Immature natural killer cell (primary cell): ENCODE data around the gene RAD23B. TPM values are rescaled to one million over a fixed set of nuclear protein-coding genes. Genes with fewer than 3 reads are reported as not detected.

Experiments used
- DNase-seq, 3 donors: peaks; one replicate each; pipeline ENCODE4 v3.0.0; 2022; ENCODE audit warnings: mixed read lengths in 1 of 3
- H3K27ac Mint-ChIP-seq, 6 donors: one replicate each; pipeline ENCODE4 v1.8.0; 2020; ENCODE audit warnings: mixed read lengths in 6 of 6, mild to moderate bottlenecking in 5 of 6, inconsistent platforms in 4 of 6, moderate library complexity in 3 of 6
- H3K27me3 Mint-ChIP-seq, 3 donors: one replicate each; pipeline ENCODE4 v1.8.0; 2020 to 2021; ENCODE audit warnings: low read depth in 3 of 3, mild to moderate bottlenecking in 3 of 3, mixed read lengths in 3 of 3, moderate library complexity in 3 of 3, inconsistent platforms in 1 of 3
- H3K36me3 Mint-ChIP-seq, 3 donors: one replicate each; pipeline ENCODE4 v1.8.0; 2020; ENCODE audit warnings: mixed read lengths in 3 of 3, inconsistent platforms in 2 of 3, mild to moderate bottlenecking in 2 of 3
- H3K4me1 Mint-ChIP-seq, 2 donors: one replicate each; pipeline ENCODE4 v1.8.0; 2020; ENCODE audit warnings: inconsistent platforms in 2 of 2, mild to moderate bottlenecking in 2 of 2, mixed read lengths in 2 of 2, moderate library complexity in 1 of 2
- H3K4me3 Mint-ChIP-seq, 5 donors: one replicate each; pipeline ENCODE4 v1.8.0; 2020; ENCODE audit warnings: mild to moderate bottlenecking in 5 of 5, mixed read lengths in 5 of 5, inconsistent platforms in 3 of 5, moderate library complexity in 3 of 5
- H3K9me3 Mint-ChIP-seq, 6 donors: one replicate each; pipeline ENCODE4 v1.8.0; 2020; ENCODE audit warnings: mild to moderate bottlenecking in 6 of 6, mixed read lengths in 6 of 6, inconsistent platforms in 4 of 6, moderate library complexity in 3 of 6
- polyA plus RNA-seq, 3 donors: library from polyadenylated mRNA; unstranded; fragments of 300-500 nt; fragmentation: Illumina TruSeq; gene quantifications; one replicate each; pipeline ENCODE4 v1.2.3, GENCODE V29; 2021

Gene RAD23B
- polyA plus RNA-seq, 3 donors from 2014 or later: 16.9 to 31.7 (median 17.3) TPM

GRCh38 chr9:107363516-107364152 is 80.6 kb downstream of the RAD23B start:
- no peaks in the 10 kb centered on the region for H3K4me1 Mint-ChIP-seq
- no peak for DNase-seq
- peaks cover 0 to 3% (median 0%) of the 10 kb centered on the region in 3 donors for H3K27me3 Mint-ChIP-seq
- H3K27ac Mint-ChIP-seq: no peak overlapping the region
- no peaks in the 10 kb centered on the region for H3K36me3 Mint-ChIP-seq
- no peaks in the 10 kb centered on the region for H3K9me3 Mint-ChIP-seq
- no peak overlapping the region for H3K4me3 Mint-ChIP-seq

- no peak overlapping the region for H3K27ac Mint-ChIP-seq
- H3K4me1 Mint-ChIP-seq: no peaks in the 10 kb centered on the region
- H3K27me3 Mint-ChIP-seq: peaks cover 0 to 5% (median 4%) of the 10 kb centered on the region in 3 donors
- DNase-seq: no peak
- no peaks in the 10 kb centered on the region for H3K9me3 Mint-ChIP-seq
- H3K4me3 Mint-ChIP-seq: no peak overlapping the region
- no peaks in the 10 kb centered on the region for H3K36me3 Mint-ChIP-seq
Observed at GRCh38 chr9:107367727-107368502, 84.8 kb downstream of the RAD23B start.

GRCh38 chr9:107368696-107369095 is 85.6 kb downstream of the RAD23B start:
- Mint-ChIP-seq H3K9me3 (no peaks in the 10 kb centered on the region), H3K27me3 (peaks cover 0 to 5% (median 5%) of the 10 kb centered on the region in 3 donors)

GRCh38 chr9:107373809-107374208 is 90.7 kb downstream of the RAD23B start:
- Mint-ChIP-seq H3K27me3 (peaks cover 2 to 7% (median 5%) of the 10 kb centered on the region in 3 donors), H3K9me3 (no peaks in the 10 kb centered on the region), H3K36me3 (no peaks in the 10 kb centered on the region), H3K27ac (no peak overlapping the region), H3K4me1 (no peaks in the 10 kb centered on the region), H3K4me3 (no peak overlapping the region)
- DNase-seq: no peak

More at GRCh38 chr9:107368696-107369095, 85.6 kb downstream of the RAD23B start:
- H3K36me3 Mint-ChIP-seq: no peaks in the 10 kb centered on the region
- no peak overlapping the region for H3K27ac Mint-ChIP-seq
- H3K4me3 Mint-ChIP-seq: no peak overlapping the region
- DNase-seq: no peak
- H3K4me1 Mint-ChIP-seq: no peaks in the 10 kb centered on the region

DNA sequence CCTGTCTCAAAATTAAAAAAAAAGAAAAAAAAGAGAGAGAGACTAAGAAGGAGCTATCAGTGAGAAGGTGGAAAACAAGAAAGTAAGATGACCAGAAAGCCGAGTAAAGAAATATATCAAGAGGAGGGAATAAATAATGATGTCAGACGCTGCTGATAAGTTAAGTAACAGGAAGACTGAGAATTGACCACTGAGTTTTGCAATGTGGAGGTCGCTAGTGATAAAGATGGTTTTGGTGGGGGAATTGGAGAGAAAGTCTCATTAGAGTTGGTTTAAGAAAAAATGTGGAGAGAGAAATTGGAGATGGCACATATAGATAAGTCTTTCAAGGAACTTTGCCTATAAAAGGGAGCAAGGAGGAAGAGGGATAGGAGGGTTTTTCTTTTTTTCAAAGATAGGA is 91.9 kb downstream of the RAD23B start:
- H3K9me3 Mint-ChIP-seq: no peaks in the 10 kb centered on the region
- H3K27ac Mint-ChIP-seq: no peak overlapping the region
- no peak overlapping the region for H3K4me3 Mint-ChIP-seq
- DNase-seq: no peak
- H3K27me3 Mint-ChIP-seq: peaks cover 4 to 7% (median 4%) of the 10 kb centered on the region in 3 donors
- no peaks in the 10 kb centered on the region for H3K36me3 Mint-ChIP-seq
- no peaks in the 10 kb centered on the region for H3K4me1 Mint-ChIP-seq

DNA sequence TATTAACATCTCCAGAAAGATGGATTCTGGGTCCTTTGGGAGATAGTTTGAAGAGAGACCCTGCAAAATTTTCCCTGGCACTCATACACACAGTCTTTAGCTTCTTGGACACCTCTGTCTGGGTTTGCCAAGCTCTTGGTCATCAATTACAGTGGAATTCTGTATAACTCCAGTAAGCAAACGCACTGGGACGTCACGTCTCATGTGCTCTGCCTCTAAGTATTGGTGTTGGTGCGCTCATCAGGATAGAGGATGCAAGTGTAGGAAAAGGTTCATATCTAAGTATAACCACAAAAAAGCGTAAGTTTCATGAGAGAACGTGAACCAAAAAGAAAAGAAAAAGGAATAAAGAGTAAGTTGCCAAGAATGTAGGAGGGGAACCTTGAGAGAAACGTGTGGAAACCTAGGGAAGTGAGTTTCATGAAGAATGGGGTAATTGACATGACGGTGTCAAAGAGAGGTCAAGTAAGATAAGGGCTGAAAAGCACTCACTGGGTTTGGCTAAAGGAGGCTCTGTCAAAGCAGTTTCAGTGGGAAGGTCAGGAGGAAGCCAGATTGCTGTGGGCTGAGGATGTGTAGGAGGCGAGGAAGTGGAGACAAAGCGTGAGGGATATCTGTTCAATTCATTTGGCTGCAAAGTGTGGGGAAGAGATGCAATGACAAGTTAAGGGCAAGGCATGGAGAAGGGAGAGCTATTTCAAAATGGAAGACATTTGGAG is 92.7 kb downstream of the RAD23B start:
- Mint-ChIP-seq H3K4me1 (no peaks in the 10 kb centered on the region), H3K4me3 (no peak overlapping the region), H3K27ac (no peak overlapping the region), H3K36me3 (no peaks in the 10 kb centered on the region), H3K9me3 (no peaks in the 10 kb centered on the region), H3K27me3 (peaks cover 4 to 8% (median 5%) of the 10 kb centered on the region in 3 donors)
- no peak for DNase-seq

- no peaks in the 10 kb centered on the region for H3K4me1 Mint-ChIP-seq
- peaks cover 1 to 6% (median 5%) of the 10 kb centered on the region in 3 donors for H3K27me3 Mint-ChIP-seq
- no peak overlapping the region for H3K27ac Mint-ChIP-seq
- DNase-seq: no peak
- H3K36me3 Mint-ChIP-seq: no peaks in the 10 kb centered on the region
- H3K4me3 Mint-ChIP-seq: no peak overlapping the region
- no peaks in the 10 kb centered on the region for H3K9me3 Mint-ChIP-seq
Observed at GRCh38 chr9:107378006-107378405, 94.9 kb downstream of the RAD23B start.

Other genes with a start within 250 kb of the RAD23B start
- gene KLF4, start 206.5 kb downstream of the RAD23B start, polyA plus RNA-seq: 1 to 10 TPM in 1 of 3 donors, under 1 TPM in 2; 0.41 to 2.1 (median 0.67) TPM